Muscle of arm (tissue), 12 donors: Measurements from ENCODE around the gene CAPN2. TPM values are rescaled to one million over a fixed set of nuclear protein-coding genes. Genes with fewer than 3 reads are reported as not detected.

ENCODE experiments used
- DNase-seq: peaks from one replicate; pipeline ENCODE4 v3.0.0-alpha.2; 2013
- polyA plus RNA-seq, 12 donors: library from polyadenylated mRNA; unstranded; fragments of 120-200 nt; gene quantifications; one replicate each; pipeline ENCODE4 v1.2.1, GENCODE V29; 2013; ENCODE audit not compliant: insufficient read length in 12 of 12

Gene CAPN2
- polyA plus RNA-seq, 12 donors: 77.6 to 121 (median 103) TPM; not detected in 1

DNA sequence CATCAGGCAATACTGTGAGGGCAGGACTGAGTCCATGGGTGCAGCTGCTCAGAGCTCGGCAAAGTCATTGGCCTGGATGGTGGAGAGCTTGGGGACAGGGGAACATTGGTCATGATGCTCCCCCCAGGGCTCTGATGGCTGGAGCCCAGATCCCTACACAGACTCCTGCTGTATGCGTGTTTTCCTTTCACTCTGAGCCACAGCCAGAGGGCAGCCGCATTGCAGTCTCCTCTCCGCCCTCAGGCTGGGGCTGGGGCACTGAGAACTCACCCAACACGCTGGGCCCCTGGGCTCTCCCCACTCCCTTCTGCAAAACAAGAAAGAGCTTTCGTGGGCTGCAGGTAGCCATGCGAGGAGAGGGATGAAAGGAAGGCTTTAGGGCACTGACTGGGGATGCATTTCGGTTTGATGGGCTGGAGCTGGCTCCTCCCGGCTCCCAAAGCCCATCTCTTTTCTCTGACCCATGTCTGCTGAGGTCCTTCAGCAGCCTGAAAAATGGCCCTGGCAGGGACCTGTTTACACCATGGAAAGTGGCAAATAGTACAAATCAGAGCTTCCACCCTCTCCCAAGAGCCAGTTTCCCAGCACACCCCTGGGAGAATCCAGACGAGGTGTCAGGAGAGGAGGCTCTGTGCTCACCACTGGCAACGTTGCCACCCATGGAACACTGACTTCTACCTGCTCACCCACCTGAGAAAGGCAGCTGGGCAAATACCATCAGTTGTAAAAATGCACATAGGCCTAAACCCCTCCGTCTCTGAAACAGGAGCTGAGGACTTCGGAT lies 43.8 kb downstream of the CAPN2 start:
- DNase-seq: no peak

DNA sequence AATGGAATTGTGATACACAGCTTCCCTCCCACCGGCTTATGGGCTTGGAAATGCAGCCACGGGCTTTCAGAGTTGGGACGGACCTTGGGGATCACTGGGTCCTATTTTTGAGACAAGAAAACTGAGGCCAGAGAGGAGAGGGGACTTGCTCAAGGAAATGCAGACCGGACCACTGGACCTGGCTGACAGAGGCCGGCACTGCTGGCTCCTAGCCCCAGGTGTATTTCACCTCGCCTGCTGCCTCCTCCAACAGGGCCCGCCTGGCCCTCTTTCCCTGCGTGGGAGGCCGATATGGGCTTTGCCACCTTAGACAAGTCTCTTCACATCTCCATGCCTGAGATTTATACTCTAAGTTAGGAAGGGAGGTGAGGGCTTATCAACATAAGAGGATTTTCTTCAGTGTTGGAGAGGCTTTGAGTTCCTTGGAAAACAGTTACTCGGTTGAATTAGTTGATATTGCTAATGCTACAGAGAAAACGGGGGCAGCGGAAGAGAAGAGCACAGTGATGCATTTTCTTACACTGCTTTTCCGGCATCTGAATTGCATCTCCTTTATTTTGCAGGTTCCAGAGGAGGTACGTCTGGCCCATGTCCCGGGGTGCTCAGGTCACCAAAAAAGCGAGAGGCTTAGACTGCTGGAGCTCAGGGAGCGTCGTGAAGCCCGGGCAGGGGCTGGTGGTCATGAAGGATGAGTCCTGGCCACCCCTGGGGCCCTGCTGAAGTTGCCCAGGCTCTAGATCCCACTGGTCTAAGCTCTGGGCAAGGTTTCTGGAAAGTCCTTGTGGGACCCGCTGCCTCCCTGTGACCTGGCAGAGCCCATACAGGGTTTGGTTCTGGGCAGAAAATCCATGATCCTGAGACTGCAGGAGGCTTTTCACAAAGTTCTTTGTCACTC lies 44.7 kb downstream of the CAPN2 start:
- DNase-seq: no peak

DNA sequence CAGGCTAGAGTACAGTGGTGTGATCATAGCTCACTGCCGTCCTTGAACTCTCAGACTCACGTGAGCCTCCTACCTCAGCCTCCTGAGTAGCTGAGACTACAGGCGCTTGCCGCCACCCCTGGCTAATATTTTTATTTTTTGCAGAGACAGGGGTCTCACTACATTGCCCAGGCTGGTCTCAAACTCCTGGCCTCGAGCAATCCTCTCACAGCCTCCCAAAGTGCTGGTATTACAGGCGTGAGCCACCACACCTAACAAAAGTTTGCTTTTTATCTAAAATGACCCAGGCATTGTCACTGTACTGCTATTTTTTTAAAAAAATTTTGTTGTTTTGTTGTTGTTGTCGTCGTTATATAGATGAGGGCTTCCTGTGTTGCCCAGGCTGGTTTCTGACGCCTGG lies 46.4 kb downstream of the CAPN2 start:
- DNase-seq: no peak

DNA sequence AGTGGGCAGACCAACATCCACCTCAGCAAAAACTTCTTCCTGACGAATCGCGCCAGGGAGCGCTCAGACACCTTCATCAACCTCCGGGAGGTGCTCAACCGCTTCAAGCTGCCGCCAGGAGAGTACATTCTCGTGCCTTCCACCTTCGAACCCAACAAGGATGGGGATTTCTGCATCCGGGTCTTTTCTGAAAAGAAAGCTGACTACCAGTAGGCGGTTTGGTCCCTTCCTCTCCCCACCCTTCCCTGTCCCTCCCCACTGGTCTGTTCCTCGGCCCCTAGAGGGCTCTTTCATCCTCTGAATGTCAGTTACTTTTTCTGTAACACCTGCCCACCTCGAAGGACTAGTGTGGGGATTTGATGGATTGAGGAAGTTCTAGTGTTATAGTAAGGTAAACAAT lies 46.9 kb downstream of the CAPN2 start:
- no peak for DNase-seq

DNA sequence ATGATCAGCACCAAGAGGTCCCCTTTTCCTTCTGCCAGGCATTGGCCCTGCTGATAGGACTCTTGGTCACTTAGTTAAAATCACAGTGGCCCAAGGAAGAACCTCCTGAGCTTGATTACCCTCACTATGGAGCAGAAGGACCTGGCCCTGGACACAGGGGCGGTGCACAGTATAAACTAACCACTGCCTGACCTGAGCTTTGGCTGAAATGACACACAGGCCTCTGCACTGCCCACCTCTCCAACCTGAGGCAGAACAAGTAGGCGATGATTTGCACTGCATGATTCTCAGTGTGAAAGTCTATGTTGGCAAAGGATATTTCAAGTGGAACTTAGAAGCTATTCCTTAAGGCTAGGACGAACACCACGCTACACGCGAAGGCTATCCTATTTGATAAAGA lies 48.5 kb downstream of the CAPN2 start:
- DNase-seq: no peak

DNA sequence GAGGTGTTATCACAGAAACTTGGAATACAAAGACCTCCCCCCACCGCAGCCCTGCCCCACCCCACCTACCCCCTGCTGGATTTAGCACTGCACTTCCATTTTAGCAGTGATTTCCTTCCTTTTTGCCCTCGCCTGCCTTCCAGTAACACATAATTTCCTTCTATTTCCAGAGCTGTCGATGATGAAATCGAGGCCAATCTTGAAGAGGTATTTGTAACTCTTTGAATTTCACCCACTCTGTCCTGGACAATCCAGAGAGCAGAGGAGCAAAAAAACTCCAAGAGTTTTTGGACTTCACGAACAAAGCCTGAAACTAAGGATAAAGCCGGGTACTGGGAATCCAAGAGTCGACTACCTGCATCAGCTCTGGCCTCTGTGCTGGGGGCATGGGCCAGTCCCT lies 49.1 kb downstream of the CAPN2 start:
- DNase-seq: no peak

DNA sequence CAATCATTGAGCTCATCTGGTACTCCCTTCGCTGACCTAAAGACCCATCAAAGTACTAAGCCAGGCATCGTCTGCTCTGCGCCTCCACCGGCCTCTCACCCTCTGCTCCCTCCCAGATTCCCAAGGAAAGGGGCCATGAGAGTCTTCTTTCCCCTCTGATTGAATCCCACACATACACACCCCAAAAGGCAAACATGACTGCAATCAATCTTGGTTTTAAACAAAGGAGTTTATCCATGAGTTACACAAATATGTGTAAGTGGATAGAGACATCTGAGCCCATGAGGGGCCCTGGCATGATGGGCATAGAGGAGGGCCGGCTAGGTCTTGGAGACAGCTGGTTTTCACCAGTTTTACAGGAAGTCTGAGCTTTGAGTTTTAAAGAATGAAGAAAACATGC lies 50.9 kb downstream of the CAPN2 start:
- no peak for DNase-seq

DNA sequence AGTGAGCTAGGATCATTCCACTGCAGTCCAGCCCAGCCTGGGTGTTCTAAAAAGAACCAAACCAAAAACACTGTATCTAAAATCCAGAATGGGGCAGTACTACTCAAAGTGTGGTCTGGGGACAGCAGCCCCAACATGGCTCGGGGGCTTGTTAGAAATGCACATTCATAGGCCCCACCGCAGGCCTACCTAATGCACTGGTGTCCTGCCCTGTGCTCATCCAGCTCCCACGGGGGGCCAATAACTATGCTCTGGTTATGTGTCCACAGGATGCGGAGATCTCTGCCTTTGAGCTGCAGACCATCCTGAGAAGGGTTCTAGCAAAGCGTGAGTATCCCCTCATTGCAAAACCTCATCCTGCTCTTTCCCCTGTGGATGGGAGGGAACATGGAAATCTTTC lies 51.5 kb downstream of the CAPN2 start:
- DNase-seq: no peak

DNA sequence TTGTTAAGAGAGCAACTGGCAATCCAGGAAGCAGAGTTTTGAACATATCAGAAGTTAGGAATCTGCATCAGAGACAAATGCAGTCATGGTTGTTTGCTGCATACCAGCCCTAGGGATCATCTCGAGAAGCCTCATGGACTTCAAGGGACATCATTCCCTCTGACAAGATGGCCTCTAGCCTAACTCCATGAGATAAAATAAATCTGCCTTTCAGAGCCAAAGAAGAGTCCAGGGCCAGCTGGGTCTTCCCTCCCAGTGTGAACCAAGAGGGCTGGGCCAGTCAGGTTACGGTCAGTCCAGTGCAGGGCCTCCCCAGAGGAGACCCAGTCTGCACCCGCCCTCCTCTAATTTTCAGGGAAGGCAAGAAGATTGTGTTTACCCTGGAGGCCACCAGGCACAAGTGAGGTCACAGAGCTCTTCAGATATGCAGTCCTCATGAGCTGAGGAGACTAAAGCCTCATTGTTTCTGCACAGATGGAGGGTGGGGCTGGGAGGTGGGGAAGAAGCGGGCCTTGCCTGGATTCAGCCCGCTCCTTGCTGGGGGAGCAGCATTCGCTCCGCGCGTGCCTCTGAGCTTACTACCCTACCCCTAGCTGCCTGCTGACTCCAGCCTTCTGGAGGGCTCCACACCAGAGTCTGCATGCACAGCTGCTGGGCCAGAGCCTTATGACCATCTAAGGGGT lies 52.8 kb downstream of the CAPN2 start:
- DNase-seq: peak; percentile 42

DNA sequence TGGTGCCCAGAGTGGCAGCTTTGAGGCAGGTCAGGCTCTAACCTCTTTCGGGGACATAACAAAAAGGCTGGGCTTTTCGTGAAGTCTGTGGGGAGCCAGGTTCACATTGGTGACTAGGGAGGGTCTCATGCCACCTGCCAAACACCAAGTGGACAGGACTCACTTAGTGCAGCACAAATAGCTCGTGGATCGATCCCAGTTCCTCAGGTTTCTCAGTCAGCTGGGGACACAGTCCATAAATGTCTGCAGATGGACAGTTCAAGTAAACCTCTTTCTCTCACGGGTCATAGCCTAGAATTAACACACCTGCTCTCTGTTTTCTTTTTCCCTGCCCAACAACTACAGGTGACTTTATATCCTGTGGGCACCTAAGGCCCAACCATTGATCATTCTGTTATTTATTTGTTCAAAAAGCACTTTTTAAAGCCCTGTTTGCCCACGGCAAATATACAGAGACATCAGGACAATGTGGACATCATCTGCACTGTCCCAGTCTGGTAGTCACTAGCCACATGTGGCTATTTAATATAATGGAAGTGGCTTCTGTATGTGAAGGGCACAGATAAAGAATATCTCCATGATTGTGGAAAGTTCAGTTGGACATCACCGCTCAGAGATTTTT lies 53.5 kb downstream of the CAPN2 start:
- DNase-seq: no peak

DNA sequence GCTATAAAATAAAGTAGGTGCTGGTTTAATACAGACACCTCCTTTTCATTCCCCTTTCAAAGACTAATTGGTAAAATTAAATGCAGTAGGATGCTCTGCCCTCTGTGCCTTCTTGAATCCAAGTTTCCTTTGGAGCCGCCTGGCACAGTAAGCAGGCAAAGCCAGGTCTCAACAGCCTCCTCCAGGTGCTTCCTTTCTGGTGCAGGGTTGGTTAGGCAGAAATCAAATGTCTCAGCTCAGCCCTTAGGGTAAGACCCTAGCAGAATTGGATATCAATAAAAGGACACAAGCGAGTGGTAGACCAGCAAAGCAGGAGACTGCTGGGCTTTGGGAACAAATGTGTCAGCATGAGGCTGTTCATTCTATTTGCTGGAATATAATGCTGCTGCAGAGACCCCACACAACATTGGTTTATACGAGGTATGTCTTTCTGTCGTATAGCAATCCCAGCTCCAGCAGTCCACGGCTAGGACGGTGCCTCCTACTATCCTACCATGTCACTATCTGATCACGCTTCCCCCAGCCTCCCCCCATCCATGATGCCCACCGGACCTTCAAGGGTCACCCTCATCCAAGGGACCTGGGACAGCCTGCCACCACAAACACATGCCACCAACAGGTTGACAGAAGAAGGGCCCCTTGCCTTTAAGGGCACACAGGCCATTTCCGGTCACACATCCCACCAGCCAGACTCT lies 58.4 kb downstream of the CAPN2 start:
- DNase-seq: no peak

DNA sequence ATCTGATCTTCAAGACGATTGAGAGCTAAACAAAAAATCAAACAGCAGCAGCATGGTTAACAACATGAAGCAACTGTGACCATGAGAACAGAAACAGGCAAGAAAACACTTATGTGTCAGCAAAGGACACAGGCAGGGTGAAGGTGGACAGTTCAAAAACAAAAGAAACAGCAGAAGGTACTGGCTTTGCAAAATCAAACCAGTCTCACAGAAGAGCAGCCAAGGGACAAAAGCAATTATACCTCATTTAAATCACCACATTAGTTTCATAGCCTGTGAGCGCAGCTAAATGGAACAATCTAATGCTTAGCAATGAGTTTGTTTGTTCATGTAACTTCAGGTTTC lies 59.1 kb downstream of the CAPN2 start:
- no peak for DNase-seq

DNA sequence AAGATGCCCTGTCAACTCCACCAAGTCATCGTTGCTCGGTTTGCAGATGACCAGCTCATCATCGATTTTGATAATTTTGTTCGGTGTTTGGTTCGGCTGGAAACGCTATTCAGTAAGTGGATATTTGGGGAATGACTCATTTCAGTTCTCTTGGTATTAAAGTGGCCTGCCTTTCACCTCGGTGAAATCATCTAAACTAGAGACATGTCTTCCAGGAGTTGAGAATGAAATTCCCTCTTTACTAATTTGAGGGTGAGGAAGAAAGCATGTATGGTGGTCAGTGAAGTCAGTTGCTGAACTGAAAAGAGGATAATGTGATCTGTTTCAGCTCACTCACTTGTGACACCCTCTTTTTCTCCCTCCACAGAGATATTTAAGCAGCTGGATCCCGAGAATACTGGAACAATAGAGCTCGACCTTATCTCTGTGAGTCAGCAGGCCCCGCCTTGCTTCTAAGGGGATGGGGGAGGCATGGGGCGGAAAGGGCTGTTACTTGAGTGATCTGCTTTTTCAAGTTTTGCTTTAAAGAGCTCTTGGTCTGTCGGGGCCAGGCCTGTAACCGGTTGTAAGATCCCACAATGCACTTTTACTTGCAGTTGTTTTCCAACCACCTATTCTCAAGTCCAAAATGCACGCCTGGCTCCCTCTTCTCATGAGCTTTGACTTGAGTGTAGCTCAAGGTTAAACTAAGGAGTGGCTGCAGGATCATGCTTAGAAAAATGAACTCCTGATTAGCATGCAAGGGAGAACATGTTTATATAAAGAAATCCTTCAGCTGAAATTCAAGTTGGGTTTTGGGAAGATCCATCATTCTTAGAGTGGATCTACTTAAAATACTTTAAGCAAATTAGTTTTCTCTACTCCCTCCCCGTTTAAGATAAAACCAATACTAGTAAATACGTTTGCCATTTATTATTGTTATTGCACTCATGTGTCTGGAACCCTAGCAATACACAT lies 59.8 kb downstream of the CAPN2 start:
- DNase-seq: peak; percentile 65

DNA sequence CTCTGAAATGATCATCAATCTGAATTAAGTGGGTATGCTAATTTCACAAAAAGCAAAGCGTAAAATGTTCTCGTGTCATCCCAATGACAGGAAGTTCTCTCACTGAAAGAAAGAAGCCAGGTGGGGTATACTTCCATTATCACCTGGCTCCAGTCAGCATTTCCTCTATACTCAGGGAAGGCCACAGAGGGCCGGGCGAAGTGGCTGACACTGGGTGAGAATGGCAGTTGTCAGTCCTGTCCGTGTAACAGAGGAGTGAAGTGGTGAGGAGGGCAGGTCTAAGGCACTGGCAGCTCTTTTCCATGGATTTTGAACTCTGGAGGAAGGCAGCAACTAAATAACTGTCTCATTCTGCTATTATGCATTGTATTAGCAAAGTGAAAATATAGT lies 60.4 kb downstream of the CAPN2 start:
- DNase-seq: no peak

DNA sequence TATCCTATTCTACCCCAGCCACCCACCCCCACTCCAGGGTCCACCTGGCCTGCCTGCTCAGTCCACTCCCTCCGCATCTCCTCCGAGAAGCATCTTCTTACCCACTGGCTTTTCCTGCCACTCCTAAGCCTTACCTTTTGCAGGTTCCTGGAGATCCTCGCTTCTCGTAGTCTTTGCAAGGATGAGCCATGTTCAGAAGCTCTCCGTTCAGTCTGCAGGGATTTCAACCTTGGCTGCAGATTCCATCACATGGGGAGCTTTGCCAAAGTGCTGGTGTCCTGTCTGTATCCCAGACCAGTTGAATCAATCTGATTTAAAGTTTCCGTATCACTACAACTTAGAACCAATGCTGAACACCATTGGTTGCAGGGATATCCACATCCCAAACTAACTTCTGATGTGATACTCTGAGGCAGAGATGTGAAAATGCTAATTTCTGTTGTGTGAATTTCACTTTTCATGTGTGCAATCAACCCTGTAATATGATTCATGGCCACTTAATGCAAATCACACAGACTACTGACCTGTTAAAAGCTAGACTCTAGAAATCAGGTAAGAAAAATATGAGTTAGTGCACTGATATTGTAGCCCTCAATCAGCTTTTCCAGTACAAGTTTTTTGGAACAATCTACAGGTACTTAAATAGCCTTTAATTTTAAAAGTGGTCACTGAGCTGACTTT lies 61.9 kb downstream of the CAPN2 start:
- DNase-seq: no peak

DNA sequence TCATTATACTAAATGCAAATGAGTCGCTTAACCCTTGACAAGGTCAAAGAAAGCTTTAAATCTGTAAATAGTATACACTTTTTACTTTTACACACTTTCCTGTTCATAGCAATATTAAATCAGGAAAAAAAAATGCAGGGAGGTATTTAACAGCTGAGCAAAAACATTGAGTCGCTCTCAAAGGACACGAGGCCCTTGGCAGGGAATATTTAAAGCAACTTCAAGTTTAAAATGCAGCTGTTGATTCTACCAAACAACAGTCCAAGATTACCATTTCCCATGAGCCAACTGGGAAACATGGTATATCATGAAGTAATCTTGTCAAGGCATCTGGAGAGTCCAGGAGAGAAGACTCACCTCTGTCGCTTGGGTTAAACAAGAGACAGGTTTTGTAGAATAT lies 62.7 kb downstream of the CAPN2 start:
- DNase-seq: peak; percentile 51

DNA sequence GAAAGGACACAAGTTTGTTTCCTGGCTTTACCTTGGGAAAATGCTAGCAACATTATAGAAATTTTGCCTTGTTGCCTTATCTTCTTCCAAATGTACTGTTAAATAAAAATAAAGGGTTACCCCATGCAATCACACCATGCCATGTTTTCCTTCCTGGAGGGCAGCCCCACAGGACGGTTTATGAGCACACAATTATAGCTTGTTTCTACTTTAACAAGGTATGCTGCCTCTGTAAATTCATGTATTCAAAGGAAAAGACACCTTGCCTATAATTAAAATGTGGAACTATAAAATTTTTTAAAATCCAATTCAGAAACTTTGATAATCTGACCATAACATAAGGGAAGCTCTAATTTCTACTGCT lies 63.4 kb downstream of the CAPN2 start:
- DNase-seq: no peak

DNA sequence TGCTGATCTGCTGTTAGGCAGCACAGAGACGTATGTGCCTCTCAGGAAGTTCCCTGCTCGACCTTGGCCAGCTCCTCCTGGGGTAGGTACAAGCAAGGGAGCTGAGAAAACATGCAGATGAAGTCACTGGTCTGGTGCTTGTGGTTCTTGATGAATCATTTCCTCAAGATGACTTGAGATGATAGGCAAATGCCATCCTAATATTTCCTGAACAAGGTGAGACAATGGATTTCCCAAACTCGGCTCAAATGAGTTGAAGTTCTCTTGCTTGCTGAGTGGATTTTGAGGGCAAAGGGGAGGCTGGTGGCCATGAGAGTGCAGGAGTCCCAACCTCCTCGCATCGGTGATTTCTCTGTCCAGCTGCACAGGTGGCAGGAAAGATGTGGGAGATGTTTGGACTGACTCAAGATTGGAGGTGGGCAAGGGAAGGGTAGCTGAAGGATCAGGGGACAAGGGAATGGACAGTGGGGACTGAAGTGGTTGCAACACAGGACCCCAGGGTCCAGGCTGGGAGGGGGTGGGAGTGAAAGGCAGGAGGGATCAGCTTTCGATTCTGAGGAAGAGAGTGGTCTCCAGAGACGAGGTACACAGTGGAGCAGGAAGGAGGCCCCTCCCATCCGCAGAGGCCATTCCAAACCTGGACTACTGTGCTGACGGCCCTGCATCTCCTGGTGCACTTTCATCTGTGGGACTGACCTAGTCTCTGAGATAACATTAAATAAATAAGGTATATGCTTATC lies 63.9 kb downstream of the CAPN2 start:
- DNase-seq: no peak

DNA sequence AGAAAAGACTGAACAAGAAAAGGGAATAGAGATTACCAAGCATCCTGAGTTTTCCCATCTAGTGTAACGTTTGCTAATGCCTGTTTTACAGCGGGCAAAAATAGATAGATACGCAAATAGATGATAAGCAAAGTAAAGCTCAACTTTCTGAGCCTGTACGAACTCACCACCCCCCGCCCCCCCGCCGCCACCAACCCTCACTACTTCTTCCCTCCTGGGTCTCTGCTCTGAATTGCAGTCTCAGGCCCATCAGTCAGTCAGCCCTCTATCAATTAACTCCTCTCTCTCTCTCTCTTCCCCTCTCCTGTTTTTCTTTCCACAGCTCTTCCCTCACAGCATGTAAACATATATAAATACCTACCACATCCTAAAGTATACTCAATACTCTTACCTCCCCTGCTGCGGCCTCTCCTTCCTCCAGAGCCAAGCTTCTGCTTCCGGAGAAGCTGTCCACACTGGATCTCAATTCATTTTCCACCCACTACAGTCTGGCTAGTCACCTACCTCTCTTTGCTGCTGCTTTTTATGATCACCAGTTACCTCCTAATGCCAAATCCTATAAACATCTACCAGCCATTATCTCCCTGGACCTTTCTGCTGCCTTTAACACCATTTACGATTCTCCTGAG lies 64.6 kb downstream of the CAPN2 start:
- no peak for DNase-seq
